A673 (cell line): Measurements from ENCODE around the gene RFC1.

Source experiments
- EZH2 ChIP-seq: fragments of 200-600 bp; sonication (generic); IDR thresholded peaks from 2 replicates; pipeline ENCODE4 v1.6.1; 2017; ENCODE audit warnings: borderline replicate concordance, low read depth, mild to moderate bottlenecking, mixed read lengths, antibody characterized with exemption, low read length; ENCODE audit not compliant: poor library complexity, severe bottlenecking
- TF ChIP-seq, protein P1 (sequence below): fragments of 300-800, 200-600 bp; sonication (generic); conservative IDR thresholded peaks from 2 replicates; pipeline ENCODE4 v1.5.1; 2017; ENCODE audit warnings: low read depth, mild to moderate bottlenecking, antibody characterized with exemption, low read length, moderate library complexity, mixed read lengths

DNA sequence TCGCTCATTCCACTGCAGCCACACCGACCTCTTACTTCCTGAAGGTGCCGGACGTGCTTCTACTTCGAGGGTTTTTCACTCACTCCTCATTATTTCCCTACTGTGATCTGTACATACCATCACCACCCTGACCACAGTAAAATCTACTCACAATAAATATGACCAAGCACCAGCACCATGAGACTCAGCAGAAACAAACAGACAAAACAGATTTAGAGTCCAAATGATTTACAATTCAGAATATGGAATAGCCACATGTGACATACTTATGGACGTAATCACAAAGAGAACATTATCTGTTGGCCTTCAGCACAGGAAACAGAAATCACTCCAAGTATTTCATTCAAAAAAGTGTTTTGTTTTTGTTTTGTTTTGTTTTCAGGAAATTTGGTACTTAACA, 24.4 kb upstream of the RFC1 start:
- no peak for TF ChIP-seq EZH2
- TF ChIP-seq, protein P1, sequence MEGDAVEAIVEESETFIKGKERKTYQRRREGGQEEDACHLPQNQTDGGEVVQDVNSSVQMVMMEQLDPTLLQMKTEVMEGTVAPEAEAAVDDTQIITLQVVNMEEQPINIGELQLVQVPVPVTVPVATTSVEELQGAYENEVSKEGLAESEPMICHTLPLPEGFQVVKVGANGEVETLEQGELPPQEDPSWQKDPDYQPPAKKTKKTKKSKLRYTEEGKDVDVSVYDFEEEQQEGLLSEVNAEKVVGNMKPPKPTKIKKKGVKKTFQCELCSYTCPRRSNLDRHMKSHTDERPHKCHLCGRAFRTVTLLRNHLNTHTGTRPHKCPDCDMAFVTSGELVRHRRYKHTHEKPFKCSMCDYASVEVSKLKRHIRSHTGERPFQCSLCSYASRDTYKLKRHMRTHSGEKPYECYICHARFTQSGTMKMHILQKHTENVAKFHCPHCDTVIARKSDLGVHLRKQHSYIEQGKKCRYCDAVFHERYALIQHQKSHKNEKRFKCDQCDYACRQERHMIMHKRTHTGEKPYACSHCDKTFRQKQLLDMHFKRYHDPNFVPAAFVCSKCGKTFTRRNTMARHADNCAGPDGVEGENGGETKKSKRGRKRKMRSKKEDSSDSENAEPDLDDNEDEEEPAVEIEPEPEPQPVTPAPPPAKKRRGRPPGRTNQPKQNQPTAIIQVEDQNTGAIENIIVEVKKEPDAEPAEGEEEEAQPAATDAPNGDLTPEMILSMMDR = no peak
